Measurements from ENCODE around the gene PGK1.
"Not testable (repeated sequence)": the region's sequence is repeated elsewhere in the genome, so short reads cannot be mapped to it uniquely, and the experiment has no call there.

The PGK1 gene

GRCh38 chrX:78111140-78111931 lies 7.3 kb downstream of the PGK1 start:
- no peak for DNase-seq (ENCODE audit: extremely low read depth in 1 of 2, low read depth in 1 of 2)

- DNase-seq (ENCODE audit: extremely low read depth in 1 of 2, low read depth in 1 of 2): no peak
These were observed 12.3 kb downstream of the PGK1 start for GRCh38 chrX:78116365-78116764.

- no peak for DNase-seq (ENCODE audit: extremely low read depth in 1 of 2, low read depth in 1 of 2)
These were observed 12.7 kb downstream of the PGK1 start for GRCh38 chrX:78116766-78117165.

GRCh38 chrX:78118628-78119027 lies 14.6 kb downstream of the PGK1 start:
- no peak for DNase-seq (ENCODE audit: extremely low read depth in 1 of 2, low read depth in 1 of 2)

- no peak for DNase-seq (ENCODE audit: extremely low read depth in 1 of 2, low read depth in 1 of 2)
These were observed 15.6 kb downstream of the PGK1 start for GRCh38 chrX:78119521-78120227.

- DNase-seq (ENCODE audit: extremely low read depth in 1 of 2, low read depth in 1 of 2): peak in 1 of 2 donors; percentile 37
These were observed 19.1 kb downstream of the PGK1 start for GRCh38 chrX:78123190-78123589.

GRCh38 chrX:78124307-78124706 lies 20.3 kb downstream of the PGK1 start:
- no peak for DNase-seq (ENCODE audit: extremely low read depth in 1 of 2, low read depth in 1 of 2)

GRCh38 chrX:78125148-78125547 lies 21.1 kb downstream of the PGK1 start:
- DNase-seq (ENCODE audit: extremely low read depth in 1 of 2, low read depth in 1 of 2): no peak

GRCh38 chrX:78125781-78126180 lies 21.7 kb downstream of the PGK1 start:
- DNase-seq (ENCODE audit: extremely low read depth in 1 of 2, low read depth in 1 of 2): not testable (repeated sequence)

GRCh38 chrX:78129714-78130113 lies 25.7 kb downstream of the PGK1 start:
- DNase-seq (ENCODE audit: extremely low read depth in 1 of 2, low read depth in 1 of 2): no peak

GRCh38 chrX:78130396-78130795 lies 26.3 kb downstream of the PGK1 start:
- no peak for DNase-seq (ENCODE audit: extremely low read depth in 1 of 2, low read depth in 1 of 2)

GRCh38 chrX:78131117-78131516 lies 27.1 kb downstream of the PGK1 start:
- no peak for DNase-seq (ENCODE audit: extremely low read depth in 1 of 2, low read depth in 1 of 2)

- DNase-seq (ENCODE audit: extremely low read depth in 1 of 2, low read depth in 1 of 2): no peak
These were observed 29.4 kb downstream of the PGK1 start for GRCh38 chrX:78133238-78133960.

- DNase-seq (ENCODE audit: extremely low read depth in 1 of 2, low read depth in 1 of 2): peak; percentile 69
These were observed 35.4 kb downstream of the PGK1 start, which contains the start of gene TAF9B for GRCh38 chrX:78139160-78140123. TSS of gene TAF9B (minus strand) at chrX:78139650. CDS start at chrX:78139611, 39 bp downstream.

- DNase-seq (ENCODE audit: extremely low read depth in 1 of 2, low read depth in 1 of 2): no peak
These were observed 36.2 kb downstream of the PGK1 start for GRCh38 chrX:78140206-78140605.

GRCh38 chrX:78147002-78147540 lies 43.0 kb downstream of the PGK1 start:
- DNase-seq (ENCODE audit: extremely low read depth in 1 of 2, low read depth in 1 of 2): not testable (repeated sequence)

- not testable (repeated sequence) for DNase-seq (ENCODE audit: extremely low read depth in 1 of 2, low read depth in 1 of 2)
These were observed 53.3 kb downstream of the PGK1 start for GRCh38 chrX:78157373-78157772.

GRCh38 chrX:78157846-78158245 lies 53.8 kb downstream of the PGK1 start:
- DNase-seq (ENCODE audit: extremely low read depth in 1 of 2, low read depth in 1 of 2): not testable (repeated sequence)

- not testable (repeated sequence) for DNase-seq (ENCODE audit: extremely low read depth in 1 of 2, low read depth in 1 of 2)
These were observed 56.7 kb downstream of the PGK1 start for GRCh38 chrX:78160711-78161110.

GRCh38 chrX:78163175-78163574 lies 59.1 kb downstream of the PGK1 start:
- DNase-seq (ENCODE audit: extremely low read depth in 1 of 2, low read depth in 1 of 2): not testable (repeated sequence)
